ENCODE measurements around the gene OOSP3.

GRCh38 chr11:59877325-59877724 is 1.3 kb upstream of the OOSP3 start:
- no peak for TF ChIP-seq CTCF (IDR thresholded peaks at IDR 0.05; ENCODE audit: low read depth, low read length)
- no peak for TF ChIP-seq POLR2A (IDR thresholded peaks at IDR 0.05; ENCODE audit: extremely low read depth, insufficient read length)
- TF ChIP-seq MAX (IDR thresholded peaks at IDR 0.05; ENCODE audit: low read depth, low read length) = no peak
- TF ChIP-seq MYC (IDR thresholded peaks at IDR 0.05; ENCODE audit: low read depth, low read length) = no peak

All from NB4 (cell line).